GM23338 (cell line): ENCODE measurements around the gene SLC16A13. TPM values are rescaled to one million over a fixed set of nuclear protein-coding genes. Genes with fewer than 3 reads are reported as not detected.

ENCODE experiments used
- ATAC-seq: fragments of 200-7000 bp; cut with Tn5 transposase; 3 replicates; pipeline ENCODE4 v1.9.1; 2020
- DNase-seq: peaks from one replicate; pipeline ENCODE4 v3.0.0-alpha.2; 2015; ENCODE audit warnings: low spot score
- H2AFZ ChIP-seq: fragments of 200-600 bp; sonication (generic); 2 replicates; pipeline ENCODE4 v1.8.0; 2016; ENCODE audit warnings: antibody characterized with exemption, mild to moderate bottlenecking, moderate library complexity
- H3F3A ChIP-seq: fragments of 200-600 bp; sonication (generic); replicated peaks from 2 replicates; pipeline ENCODE4 v1.8.0; 2017; ENCODE audit warnings: antibody characterized with exemption, mixed run types, low read depth
- H3K27ac ChIP-seq: fragments of 200-600 bp; sonication (generic); 2 replicates; pipeline ENCODE4 v1.6.1; 2016; ENCODE audit warnings: low read depth
- H3K27me3 ChIP-seq: fragments of 200-600 bp; sonication (generic); 2 replicates; pipeline ENCODE4 v1.8.0; 2016; ENCODE audit warnings: mild to moderate bottlenecking, mixed run types, moderate library complexity; ENCODE audit not compliant: insufficient read depth
- H3K36me3 ChIP-seq: fragments of 200-600 bp; sonication (generic); 2 replicates; pipeline ENCODE4 v1.8.0; 2016; ENCODE audit warnings: mild to moderate bottlenecking; ENCODE audit not compliant: insufficient read depth
- H3K4me1 ChIP-seq: fragments of 200-600 bp; sonication (generic); 2 replicates; pipeline ENCODE4 v1.8.0; 2016; ENCODE audit warnings: mild to moderate bottlenecking, moderate library complexity; ENCODE audit not compliant: insufficient read depth
- H3K4me2 ChIP-seq: fragments of 200-600 bp; sonication (generic); 2 replicates; pipeline ENCODE4 v1.7.1; 2017; ENCODE audit warnings: mixed run types
- H3K4me3 ChIP-seq: fragments of 200-600 bp; sonication (generic); 2 replicates; pipeline ENCODE4 v1.6.1; 2016; ENCODE audit warnings: mixed run types
- H3K79me2 ChIP-seq: fragments of 200-600 bp; sonication (generic); replicated peaks from 2 replicates; pipeline ENCODE4 v1.8.0; 2017; ENCODE audit warnings: mild to moderate bottlenecking; ENCODE audit not compliant: insufficient read depth
- H3K9me2 ChIP-seq: fragments of 200-600 bp; sonication (generic); 2 replicates; pipeline ENCODE4 v1.8.0; 2017; ENCODE audit not compliant: insufficient read depth
- H4K20me1 ChIP-seq: fragments of 200-600 bp; sonication (generic); replicated peaks from 2 replicates; pipeline ENCODE4 v1.8.0; 2017; ENCODE audit warnings: mild to moderate bottlenecking; ENCODE audit not compliant: insufficient read depth
- H3K27ac Mint-ChIP-seq: 2 replicates; pipeline ENCODE4 v1.8.0; 2020; ENCODE audit warnings: inconsistent platforms, mild to moderate bottlenecking, moderate library complexity, mixed read lengths
- H3K27me3 Mint-ChIP-seq: 3 replicates; pipeline ENCODE4 v1.8.0; 2022; ENCODE audit warnings: low read depth, mild to moderate bottlenecking, moderate library complexity, mixed read lengths, inconsistent platforms; ENCODE audit not compliant: insufficient read depth, poor library complexity
- H3K36me3 Mint-ChIP-seq: 3 replicates; pipeline ENCODE4 v1.8.0; 2021; ENCODE audit warnings: low read depth, mild to moderate bottlenecking, inconsistent platforms, moderate library complexity, mixed read lengths
- H3K4me1 Mint-ChIP-seq: 3 replicates; pipeline ENCODE4 v1.8.0; 2020; ENCODE audit warnings: mild to moderate bottlenecking, inconsistent platforms, mixed read lengths
- H3K4me3 Mint-ChIP-seq: 3 replicates; pipeline ENCODE4 v1.8.0; 2021; ENCODE audit warnings: moderate library complexity, mild to moderate bottlenecking, inconsistent platforms, mixed read lengths
- H3K9me3 Mint-ChIP-seq: 3 replicates; pipeline ENCODE4 v1.8.0; 2020; ENCODE audit warnings: moderate library complexity, mild to moderate bottlenecking, inconsistent platforms, mixed read lengths
- EZH2 ChIP-seq: fragments of 200-600 bp; sonication (generic); IDR thresholded peaks from one replicate; pipeline ENCODE4 v1.8.0; 2017; ENCODE audit warnings: antibody characterized with exemption, mild to moderate bottlenecking, low read depth; ENCODE audit not compliant: unreplicated experiment
- EZH2phosphoT487 ChIP-seq: fragments of 200-600 bp; sonication (generic); IDR thresholded peaks from one replicate; pipeline ENCODE4 v1.8.1; 2018; ENCODE audit warnings: antibody characterized with exemption; ENCODE audit not compliant: unreplicated experiment
- JUNB ChIP-seq: IDR thresholded peaks from one replicate; pipeline ENCODE4 v1.6.1; 2016; ENCODE audit warnings: antibody characterized with exemption; ENCODE audit not compliant: unreplicated experiment
- STAT1 ChIP-seq: IDR thresholded peaks from one replicate; pipeline ENCODE4 v1.6.1; 2016; ENCODE audit warnings: antibody characterized with exemption; ENCODE audit not compliant: unreplicated experiment
- polyA plus RNA-seq: library from polyadenylated mRNA; unstranded; fragments of >200 nt; fragmentation: Nextera tagmentation; extraction: Ambion mirVana; gene quantifications from 2 replicates; pipeline ENCODE4 v1.2.1, GENCODE V29; 2016
- total RNA-seq: library from RNA; depleted of rRNA; stranded (reverse); fragments of >200 nt; shearing (Covaris generic); gene quantifications from 2 replicates; pipeline ENCODE4 v1.2.3, GENCODE V29; 2014
- TF ChIP-seq, protein P1 (sequence below): fragments of 250-450 bp; sonication (Bioruptor Pico); IDR thresholded peaks from 2 replicates; pipeline ENCODE4 v1.5.0; 2020; ENCODE audit warnings: mild to moderate bottlenecking, moderate library complexity

Gene SLC16A13
- total and polyA plus RNA-seq, 2 experiments from 2014 or later, result 2.2 to 4.7 TPM

DNA sequence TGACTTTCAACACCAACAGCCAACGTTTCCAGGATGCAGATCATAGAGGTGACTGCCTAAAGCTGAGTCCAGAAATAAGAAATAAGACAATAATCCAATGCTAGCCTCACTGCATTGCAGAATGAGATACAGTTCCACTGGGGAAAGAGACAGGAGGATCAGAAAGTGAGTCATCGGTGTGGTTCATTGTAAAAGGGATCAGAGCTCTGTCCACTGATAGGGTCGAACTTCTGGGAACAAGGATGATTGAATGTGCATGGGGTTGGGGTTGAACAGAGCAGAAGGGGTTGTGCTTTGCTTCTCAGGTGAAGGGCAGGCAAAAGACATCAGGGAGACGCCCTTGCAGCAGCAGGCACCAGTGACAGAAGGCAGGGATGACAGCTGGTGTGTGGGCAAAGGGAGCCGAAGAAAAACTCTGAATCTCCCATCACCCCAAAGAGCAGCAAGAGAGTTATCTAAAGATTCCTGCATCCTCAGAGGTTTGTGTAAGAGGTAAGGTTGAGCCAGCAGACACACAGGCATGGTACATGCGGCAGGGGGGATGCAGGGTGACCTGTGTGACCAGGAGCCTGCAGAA is 27.8 kb downstream of the SLC16A13 start:
- H3K4me3 ChIP-seq, result no peak overlapping the region
- H3F3A ChIP-seq, result no peaks in the 10 kb centered on the region
- peaks cover 9% of the 10 kb centered on the region for H3K27me3 Mint-ChIP-seq
- H3K27me3 ChIP-seq, result no peaks in the 10 kb centered on the region
- peaks cover 25% of the 10 kb centered on the region for H3K9me3 Mint-ChIP-seq
- TF ChIP-seq STAT1 (no peak), JUNB (no peak), EZH2 (no peak)
- TF ChIP-seq, protein P1, sequence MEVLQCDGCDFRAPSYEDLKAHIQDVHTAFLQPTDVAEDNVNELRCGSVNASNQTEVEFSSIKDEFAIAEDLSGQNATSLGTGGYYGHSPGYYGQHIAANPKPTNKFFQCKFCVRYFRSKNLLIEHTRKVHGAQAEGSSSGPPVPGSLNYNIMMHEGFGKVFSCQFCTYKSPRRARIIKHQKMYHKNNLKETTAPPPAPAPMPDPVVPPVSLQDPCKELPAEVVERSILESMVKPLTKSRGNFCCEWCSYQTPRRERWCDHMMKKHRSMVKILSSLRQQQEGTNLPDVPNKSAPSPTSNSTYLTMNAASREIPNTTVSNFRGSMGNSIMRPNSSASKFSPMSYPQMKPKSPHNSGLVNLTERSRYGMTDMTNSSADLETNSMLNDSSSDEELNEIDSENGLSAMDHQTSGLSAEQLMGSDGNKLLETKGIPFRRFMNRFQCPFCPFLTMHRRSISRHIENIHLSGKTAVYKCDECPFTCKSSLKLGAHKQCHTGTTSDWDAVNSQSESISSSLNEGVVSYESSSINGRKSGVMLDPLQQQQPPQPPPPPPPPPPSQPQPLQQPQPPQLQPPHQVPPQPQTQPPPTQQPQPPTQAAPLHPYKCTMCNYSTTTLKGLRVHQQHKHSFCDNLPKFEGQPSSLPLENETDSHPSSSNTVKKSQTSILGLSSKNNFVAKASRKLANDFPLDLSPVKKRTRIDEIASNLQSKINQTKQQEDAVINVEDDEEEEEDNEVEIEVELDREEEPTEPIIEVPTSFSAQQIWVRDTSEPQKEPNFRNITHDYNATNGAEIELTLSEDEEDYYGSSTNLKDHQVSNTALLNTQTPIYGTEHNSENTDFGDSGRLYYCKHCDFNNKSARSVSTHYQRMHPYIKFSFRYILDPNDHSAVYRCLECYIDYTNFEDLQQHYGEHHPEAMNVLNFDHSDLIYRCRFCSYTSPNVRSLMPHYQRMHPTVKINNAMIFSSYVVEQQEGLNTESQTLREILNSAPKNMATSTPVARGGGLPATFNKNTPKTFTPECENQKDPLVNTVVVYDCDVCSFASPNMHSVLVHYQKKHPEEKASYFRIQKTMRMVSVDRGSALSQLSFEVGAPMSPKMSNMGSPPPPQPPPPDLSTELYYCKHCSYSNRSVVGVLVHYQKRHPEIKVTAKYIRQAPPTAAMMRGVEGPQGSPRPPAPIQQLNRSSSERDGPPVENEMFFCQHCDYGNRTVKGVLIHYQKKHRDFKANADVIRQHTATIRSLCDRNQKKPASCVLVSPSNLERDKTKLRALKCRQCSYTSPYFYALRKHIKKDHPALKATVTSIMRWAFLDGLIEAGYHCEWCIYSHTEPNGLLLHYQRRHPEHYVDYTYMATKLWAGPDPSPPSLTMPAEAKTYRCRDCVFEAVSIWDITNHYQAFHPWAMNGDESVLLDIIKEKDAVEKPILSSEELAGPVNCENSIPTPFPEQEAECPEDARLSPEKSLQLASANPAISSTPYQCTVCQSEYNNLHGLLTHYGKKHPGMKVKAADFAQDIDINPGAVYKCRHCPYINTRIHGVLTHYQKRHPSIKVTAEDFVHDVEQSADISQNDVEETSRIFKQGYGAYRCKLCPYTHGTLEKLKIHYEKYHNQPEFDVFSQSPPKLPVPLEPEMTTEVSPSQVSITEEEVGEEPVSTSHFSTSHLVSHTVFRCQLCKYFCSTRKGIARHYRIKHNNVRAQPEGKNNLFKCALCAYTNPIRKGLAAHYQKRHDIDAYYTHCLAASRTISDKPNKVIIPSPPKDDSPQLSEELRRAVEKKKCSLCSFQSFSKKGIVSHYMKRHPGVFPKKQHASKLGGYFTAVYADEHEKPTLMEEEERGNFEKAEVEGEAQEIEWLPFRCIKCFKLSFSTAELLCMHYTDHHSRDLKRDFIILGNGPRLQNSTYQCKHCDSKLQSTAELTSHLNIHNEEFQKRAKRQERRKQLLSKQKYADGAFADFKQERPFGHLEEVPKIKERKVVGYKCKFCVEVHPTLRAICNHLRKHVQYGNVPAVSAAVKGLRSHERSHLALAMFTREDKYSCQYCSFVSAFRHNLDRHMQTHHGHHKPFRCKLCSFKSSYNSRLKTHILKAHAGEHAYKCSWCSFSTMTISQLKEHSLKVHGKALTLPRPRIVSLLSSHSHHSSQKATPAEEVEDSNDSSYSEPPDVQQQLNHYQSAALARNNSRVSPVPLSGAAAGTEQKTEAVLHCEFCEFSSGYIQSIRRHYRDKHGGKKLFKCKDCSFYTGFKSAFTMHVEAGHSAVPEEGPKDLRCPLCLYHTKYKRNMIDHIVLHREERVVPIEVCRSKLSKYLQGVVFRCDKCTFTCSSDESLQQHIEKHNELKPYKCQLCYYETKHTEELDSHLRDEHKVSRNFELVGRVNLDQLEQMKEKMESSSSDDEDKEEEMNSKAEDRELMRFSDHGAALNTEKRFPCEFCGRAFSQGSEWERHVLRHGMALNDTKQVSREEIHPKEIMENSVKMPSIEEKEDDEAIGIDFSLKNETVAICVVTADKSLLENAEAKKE (CRISPR knock-in tag), result no peak
- no peaks in the 10 kb centered on the region for H3K4me1 ChIP-seq
- peak overlapping the region; percentile 59; the same call in 1 of the 2 replicates for H2AFZ ChIP-seq
- no peaks in the 10 kb centered on the region for H3K9me2 ChIP-seq
- H4K20me1 ChIP-seq, result no peaks in the 10 kb centered on the region
- H3K27ac Mint-ChIP-seq, result no peak overlapping the region
- H3K79me2 ChIP-seq, result no peaks in the 10 kb centered on the region
- ATAC-seq (no peak), DNase-seq (no peak)
- peaks cover 3% of the 10 kb centered on the region; the same call in 2 of the 3 replicates for H3K4me1 Mint-ChIP-seq
- no peak overlapping the region for H3K4me2 ChIP-seq
- no peak overlapping the region for H3K4me3 Mint-ChIP-seq
- no peak overlapping the region for H3K27ac ChIP-seq
- no peaks in the 10 kb centered on the region for H3K36me3 ChIP-seq
- peaks cover 14% of the 10 kb centered on the region for H3K36me3 Mint-ChIP-seq

DNA sequence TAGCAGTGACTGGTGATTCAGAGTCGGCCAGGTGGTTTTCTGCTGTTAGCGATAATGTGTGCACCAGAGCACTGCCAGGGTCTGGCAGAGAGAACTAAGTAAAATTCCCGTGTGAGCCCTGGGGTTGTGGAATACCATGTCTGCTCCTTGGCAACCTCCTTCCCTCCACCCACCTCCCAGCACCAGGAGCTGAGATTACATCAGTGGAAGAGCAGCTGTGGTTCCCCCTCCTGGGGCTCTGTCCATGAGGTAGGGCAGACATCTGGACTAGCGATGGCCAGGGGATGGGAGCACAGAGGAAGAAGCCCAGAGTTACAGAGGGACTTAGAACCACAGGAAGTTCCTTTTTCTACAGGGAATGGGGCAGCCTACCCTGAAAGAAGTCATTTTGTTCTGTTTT is 28.4 kb downstream of the SLC16A13 start:
- Mint-ChIP-seq H3K9me3 (peaks cover 32% of the 10 kb centered on the region), H3K4me1 (peaks cover 3% of the 10 kb centered on the region; the same call in 2 of the 3 replicates), H3K27me3 (peaks cover 15% of the 10 kb centered on the region), H3K27ac (no peak overlapping the region), H3K4me3 (no peak overlapping the region), H3K36me3 (peaks cover 20% of the 10 kb centered on the region)
- Histone ChIP-seq H3K4me2 (no peak overlapping the region), H3K27me3 (no peaks in the 10 kb centered on the region), H3K9me2 (no peaks in the 10 kb centered on the region), H3K36me3 (no peaks in the 10 kb centered on the region), H4K20me1 (no peaks in the 10 kb centered on the region), H3K27ac (no peak overlapping the region), H2AFZ (peak overlapping the region; percentile 59; the same call in 1 of the 2 replicates), H3K4me3 (no peak overlapping the region), H3F3A (no peaks in the 10 kb centered on the region), H3K79me2 (no peaks in the 10 kb centered on the region), H3K4me1 (no peaks in the 10 kb centered on the region)
- DNase-seq, result no peak
- ATAC-seq, result no peak
- TF ChIP-seq, protein P1 (CRISPR knock-in tag), result no peak
- no peak for TF ChIP-seq EZH2phosphoT487
